ENCODE data around the gene PLAC9.

- TF ChIP-seq CTCF (IDR thresholded peaks at IDR 0.05; ENCODE audit: low read depth, low read length, poor library complexity, severe bottlenecking) = no peak
- no peak for TF ChIP-seq EZH2phosphoT487 (IDR thresholded peaks at IDR 0.05; ENCODE audit: borderline replicate concordance, low read length)
These were observed 37.5 kb downstream of the PLAC9 start for GRCh38 chr10:80170026-80170425.
